Retinal pigment epithelial cell (primary cell): ENCODE measurements around the gene SMIM24.

Experiments
- DNase-seq: peaks from one replicate; pipeline ENCODE4 v3.0.0-alpha.2; 2010; ENCODE audit warnings: low read depth
- H3K4me3 ChIP-seq: 2 replicates; pipeline ENCODE4 v1.5.1; 2011; ENCODE audit warnings: mild to moderate bottlenecking, low read length, control low read depth, moderate library complexity
- CTCF ChIP-seq: conservative IDR thresholded peaks from 2 replicates; pipeline ENCODE4 v1.5.1; 2011; ENCODE audit warnings: low read depth, low read length, control low read depth, inconsistent platforms

SMIM24 gene

DNA sequence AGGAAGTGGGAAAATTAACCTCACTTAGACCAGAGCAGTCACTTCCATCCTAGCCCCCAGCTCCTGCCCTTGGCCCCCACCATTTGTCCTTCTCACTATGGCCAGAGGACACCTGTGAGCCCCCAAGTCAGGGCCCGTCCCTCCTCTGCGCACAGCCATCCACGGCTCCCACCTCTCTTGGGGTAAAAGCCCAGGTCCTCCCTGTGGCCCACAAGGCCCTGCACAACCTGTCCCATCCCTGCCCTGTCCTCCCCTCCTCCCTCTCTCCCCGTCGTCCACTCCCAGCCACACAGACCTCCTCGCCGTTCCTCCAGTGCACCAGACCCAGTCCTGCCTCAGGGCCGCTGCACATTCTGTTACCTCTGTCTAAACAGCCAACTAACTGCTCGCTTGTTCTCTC lies 53.9 kb downstream of the SMIM24 start:
- DNase-seq: no peak
- H3K4me3 ChIP-seq: no peak overlapping the region
- no peak for TF ChIP-seq CTCF
